HUES64 (cell line): ENCODE data around the gene NYAP2.

Source experiments
- H3K27ac ChIP-seq: 2 replicates; pipeline ENCODE4 v1.7.0; 2013; ENCODE audit warnings: low read depth, low read length, inconsistent platforms
- H3K27me3 ChIP-seq: 2 replicates; pipeline ENCODE4 v1.6.1; 2013; ENCODE audit warnings: mild to moderate bottlenecking, low read length; ENCODE audit not compliant: insufficient read depth
- H3K36me3 ChIP-seq: 2 replicates; pipeline ENCODE4 v1.6.1; 2013; ENCODE audit warnings: mild to moderate bottlenecking, low read length; ENCODE audit not compliant: insufficient read depth
- H3K4me1 ChIP-seq: 2 replicates; pipeline ENCODE4 v1.6.1; 2013; ENCODE audit warnings: mild to moderate bottlenecking, low read length, moderate library complexity; ENCODE audit not compliant: insufficient read depth
- H3K4me3 ChIP-seq: 2 replicates; pipeline ENCODE4 v1.5.1; 2013; ENCODE audit warnings: mild to moderate bottlenecking, low read length, moderate library complexity
- H3K9ac ChIP-seq: 2 replicates; pipeline ENCODE4 v1.6.1; 2013; ENCODE audit warnings: mild to moderate bottlenecking, low read depth, low read length
- H3K9me3 ChIP-seq: 2 replicates; pipeline ENCODE4 v1.6.1; 2013; ENCODE audit warnings: low read depth, low read length; ENCODE audit not compliant: insufficient read depth
- WGBS: fragments of 150-250, 120-280 bp; methylation state at CpG from one replicate; pipeline ENCODE4 v1.1.7; 2013; ENCODE audit warnings: missing lambda C conversion rate; 5-methylcytosine and 5-hydroxymethylcytosine counted together

The NYAP2 gene

DNA sequence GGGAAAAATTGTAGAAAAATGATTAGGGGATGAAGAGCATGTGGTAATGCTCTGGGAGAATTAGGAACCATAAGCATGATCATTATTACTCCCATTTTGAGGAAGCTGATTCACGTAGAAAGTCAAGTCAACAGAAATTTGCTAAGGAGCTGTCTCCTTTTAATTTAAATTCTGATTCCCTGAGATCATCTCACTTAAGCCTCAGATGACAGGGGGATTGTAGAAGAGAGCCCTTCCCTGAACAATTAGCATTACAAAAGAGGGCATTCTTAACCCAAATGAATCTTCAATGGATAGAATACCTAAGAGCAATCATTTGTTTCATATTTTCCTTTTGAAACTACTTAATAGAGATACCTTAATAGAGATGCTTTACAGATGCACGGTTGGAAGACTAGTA, 267.9 kb downstream of the NYAP2 start:
- Histone ChIP-seq H3K9me3 (no peaks in the 10 kb centered on the region), H3K4me1 (peaks cover 24% of the 10 kb centered on the region), H3K9ac (no peak overlapping the region), H3K27ac (peak overlapping the region; percentile 34; the same call in 1 of the 2 replicates), H3K4me3 (no peak overlapping the region), H3K27me3 (no peaks in the 10 kb centered on the region), H3K36me3 (no peaks in the 10 kb centered on the region)
- 20% methylated on average over 1 of the region's 2 CpGs for WGBS

GRCh38 chr2:225668606-225669266, 269.2 kb downstream of the NYAP2 start:
- H3K9ac ChIP-seq = no peak overlapping the region
- peaks cover 19% of the 10 kb centered on the region for H3K4me1 ChIP-seq
- H3K27ac ChIP-seq = no peak overlapping the region
- H3K9me3 ChIP-seq = no peaks in the 10 kb centered on the region
- no peaks in the 10 kb centered on the region for H3K36me3 ChIP-seq
- no peak overlapping the region for H3K4me3 ChIP-seq
- no peaks in the 10 kb centered on the region for H3K27me3 ChIP-seq
- WGBS = 79% methylated on average over 2 of the region's 2 CpGs

GRCh38 chr2:225670111-225670974, 270.8 kb downstream of the NYAP2 start:
- 94% methylated on average over 3 of the region's 4 CpGs for WGBS
- Histone ChIP-seq H3K27ac (no peak overlapping the region), H3K27me3 (no peaks in the 10 kb centered on the region), H3K4me1 (peaks cover 19% of the 10 kb centered on the region), H3K36me3 (no peaks in the 10 kb centered on the region), H3K9me3 (no peaks in the 10 kb centered on the region), H3K4me3 (no peak overlapping the region), H3K9ac (no peak overlapping the region)

- no peaks in the 10 kb centered on the region for H3K36me3 ChIP-seq
- no peak overlapping the region for H3K27ac ChIP-seq
- H3K4me3 ChIP-seq = no peak overlapping the region
- no peak overlapping the region for H3K9ac ChIP-seq
- H3K9me3 ChIP-seq = no peaks in the 10 kb centered on the region
- no peaks in the 10 kb centered on the region for H3K4me1 ChIP-seq
- no peaks in the 10 kb centered on the region for H3K27me3 ChIP-seq
Measured at GRCh38 chr2:225678792-225679191, 279.3 kb downstream of the NYAP2 start.

GRCh38 chr2:225683258-225683657, 283.7 kb downstream of the NYAP2 start:
- 100% methylated on average over 1 of the region's 2 CpGs for WGBS
- Histone ChIP-seq H3K27ac (no peak overlapping the region), H3K4me3 (no peak overlapping the region), H3K27me3 (no peaks in the 10 kb centered on the region), H3K36me3 (no peaks in the 10 kb centered on the region), H3K9me3 (no peaks in the 10 kb centered on the region), H3K4me1 (no peaks in the 10 kb centered on the region), H3K9ac (no peak overlapping the region)

DNA sequence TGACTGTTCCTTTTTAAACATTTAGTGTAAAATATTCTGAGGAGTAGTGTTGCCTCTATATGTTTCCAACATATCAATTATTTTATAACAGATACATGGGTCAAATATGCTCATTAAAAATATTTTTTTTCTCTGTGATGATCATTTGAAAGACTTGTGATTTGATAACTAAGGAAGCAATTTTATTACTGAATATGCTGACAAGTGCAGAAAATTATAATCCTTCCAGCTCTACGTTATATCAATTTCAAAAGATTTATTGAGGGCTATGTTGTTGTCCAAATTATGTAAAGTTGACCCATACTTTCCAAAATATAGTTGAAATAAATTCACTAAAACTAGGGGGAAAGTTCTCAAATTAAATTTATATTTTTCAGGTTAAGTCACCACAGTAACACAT, 290.6 kb downstream of the NYAP2 start:
- Histone ChIP-seq H3K27ac (no peak overlapping the region), H3K4me1 (no peaks in the 10 kb centered on the region), H3K9ac (no peak overlapping the region), H3K4me3 (no peak overlapping the region), H3K27me3 (no peaks in the 10 kb centered on the region), H3K36me3 (no peaks in the 10 kb centered on the region), H3K9me3 (no peaks in the 10 kb centered on the region)
- no CpG with 5 or more reads among the region's 1 CpG for WGBS

DNA sequence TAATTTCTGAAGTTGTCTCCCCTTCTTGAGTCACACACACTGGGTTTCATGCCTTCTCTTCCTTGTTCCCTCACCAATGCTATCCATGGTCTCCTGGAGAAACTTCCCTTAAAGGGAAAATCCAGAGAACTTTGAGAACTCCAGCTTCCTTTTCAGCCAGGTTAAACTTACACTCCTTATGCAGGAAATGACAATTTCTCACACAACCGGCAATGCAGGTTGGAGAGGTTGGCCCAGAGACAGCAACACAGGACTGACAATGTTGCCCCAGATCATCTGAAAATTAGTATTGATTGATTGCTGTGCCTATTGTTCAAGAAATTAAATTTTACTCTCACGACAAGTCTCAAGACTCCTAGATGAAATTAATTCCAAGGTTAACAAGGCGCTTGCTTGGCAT, 292.2 kb downstream of the NYAP2 start:
- no peaks in the 10 kb centered on the region for H3K9me3 ChIP-seq
- H3K27ac ChIP-seq = no peak overlapping the region
- no peak overlapping the region; the same call in 1 of the 2 replicates for H3K9ac ChIP-seq

DNA sequence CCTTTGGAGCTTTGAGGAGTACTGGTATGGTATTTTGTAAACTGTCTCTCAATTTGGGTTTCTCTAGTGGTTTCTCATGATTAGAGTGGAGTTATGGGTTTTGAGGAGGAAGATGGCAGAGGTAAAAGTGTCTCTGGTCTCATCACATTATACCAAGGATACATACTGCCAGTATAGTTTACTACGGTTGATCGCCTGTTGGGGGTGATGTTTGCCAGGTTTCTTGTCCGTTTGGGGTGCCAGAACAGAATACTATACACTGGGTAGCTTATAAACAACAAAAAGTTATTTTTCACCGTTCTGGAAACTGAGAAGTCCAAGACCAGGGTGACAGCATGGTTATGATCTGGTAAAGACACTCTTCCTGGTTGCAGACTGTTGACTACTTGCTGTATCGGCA, 293.7 kb downstream of the NYAP2 start:
- no peaks in the 10 kb centered on the region for H3K9me3 ChIP-seq
- 67% methylated on average over 3 of the region's 5 CpGs for WGBS
- H3K4me1 ChIP-seq = no peaks in the 10 kb centered on the region
- H3K4me3 ChIP-seq = no peak overlapping the region
- no peak overlapping the region for H3K9ac ChIP-seq
- H3K36me3 ChIP-seq = no peaks in the 10 kb centered on the region
- H3K27ac ChIP-seq = no peak overlapping the region
- H3K27me3 ChIP-seq = no peaks in the 10 kb centered on the region

More for the DNA sequence above, 292.2 kb downstream of the NYAP2 start:
- H3K27me3 ChIP-seq = no peaks in the 10 kb centered on the region
- H3K4me3 ChIP-seq = no peak overlapping the region
- no peaks in the 10 kb centered on the region for H3K36me3 ChIP-seq
- no peaks in the 10 kb centered on the region for H3K4me1 ChIP-seq
- 95% methylated on average over 3 of the region's 3 CpGs for WGBS

DNA sequence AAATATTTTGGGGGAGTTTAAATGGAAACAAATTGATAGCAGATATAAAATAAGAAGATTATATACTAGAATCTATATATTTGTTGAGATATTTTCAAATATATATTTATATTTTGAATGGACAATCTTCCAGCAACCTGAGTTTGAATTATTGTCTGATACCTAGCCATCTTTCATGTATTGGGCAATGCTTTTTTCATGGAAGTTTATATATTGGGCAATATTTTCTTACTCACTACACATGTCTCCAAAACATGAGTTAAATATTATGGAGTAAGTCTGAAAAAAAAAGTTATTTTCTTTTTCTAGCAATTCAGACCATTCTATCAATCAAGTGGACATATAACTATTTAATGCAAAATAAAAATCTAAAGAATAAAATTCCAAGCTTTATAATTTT, 295.2 kb downstream of the NYAP2 start:
- H3K9me3 ChIP-seq = no peaks in the 10 kb centered on the region
- H3K9ac ChIP-seq = no peak overlapping the region
- no peaks in the 10 kb centered on the region for H3K4me1 ChIP-seq
- no peaks in the 10 kb centered on the region for H3K27me3 ChIP-seq
- H3K36me3 ChIP-seq = no peaks in the 10 kb centered on the region
- H3K27ac ChIP-seq = no peak overlapping the region
- no peak overlapping the region for H3K4me3 ChIP-seq

- no peaks in the 10 kb centered on the region for H3K9me3 ChIP-seq
Measured at GRCh38 chr2:225697936-225698335, 298.4 kb downstream of the NYAP2 start.

More at GRCh38 chr2:225697936-225698335, 298.4 kb downstream of the NYAP2 start:
- Histone ChIP-seq H3K27ac (no peak overlapping the region), H3K4me1 (no peaks in the 10 kb centered on the region), H3K27me3 (no peaks in the 10 kb centered on the region), H3K9ac (no peak overlapping the region), H3K36me3 (no peaks in the 10 kb centered on the region), H3K4me3 (no peak overlapping the region)
- WGBS = 92% methylated on average over 1 of the region's 2 CpGs
